Keratinocyte (primary cell): ENCODE measurements around the gene KLF16. TPM values are rescaled to one million over a fixed set of nuclear protein-coding genes. Genes with fewer than 3 reads are reported as not detected.

ENCODE experiments used
- DNase-seq: peaks from one replicate; pipeline ENCODE4 v3.0.0-alpha.2; 2011; ENCODE audit warnings: low read depth, missing footprints, low spot score
- FAIRE-seq: peaks from 2 replicates; lab custom pipeline; 2011; peaks lifted over from hg19 to GRCh38; lab: Jason Lieb, UNC
- H2AFZ ChIP-seq: 2 replicates; pipeline ENCODE4 v1.6.0; 2012; ENCODE audit warnings: low read length, control low read depth, inconsistent platforms; ENCODE audit not compliant: control insufficient read depth
- H3K27ac ChIP-seq: 2 replicates; pipeline ENCODE4 v1.5.1; 2011; ENCODE audit warnings: low read length; ENCODE audit not compliant: control insufficient read depth, insufficient read depth
- H3K27me3 ChIP-seq: 3 replicates; pipeline ENCODE4 v1.6.0; 2011; ENCODE audit warnings: low read length; ENCODE audit not compliant: control insufficient read depth, insufficient read depth; ENCODE audit errors: extremely low read depth
- H3K36me3 ChIP-seq, 2 experiments: 2 replicates in 1 of 2; 3 replicates in 1 of 2; pipeline ENCODE4 v1.5.1; 2011; ENCODE audit warnings: low read length in 2 of 2, mild to moderate bottlenecking in 1 of 2; ENCODE audit not compliant: control insufficient read depth in 2 of 2, insufficient read depth in 2 of 2; ENCODE audit errors: extremely low read depth in 1 of 2
- H3K4me1 ChIP-seq: 3 replicates; pipeline ENCODE4 v1.5.1; 2011; ENCODE audit warnings: low read length; ENCODE audit not compliant: control insufficient read depth, insufficient read depth; ENCODE audit errors: extremely low read depth
- H3K4me2 ChIP-seq: 3 replicates; pipeline ENCODE4 v1.6.0; 2011; ENCODE audit warnings: low read depth, low read length; ENCODE audit not compliant: control insufficient read depth, insufficient read depth; ENCODE audit errors: extremely low read depth
- H3K4me3 ChIP-seq, 3 experiments: fragments of 200-600 bp in 1 of 3; sonication (generic) in 1 of 3; 2 replicates in 2 of 3; 3 replicates in 1 of 3; pipeline ENCODE4 v1.5.1; 2011 to 2016; ENCODE audit warnings: low read length in 3 of 3, mild to moderate bottlenecking in 3 of 3, control low read depth in 2 of 3, inconsistent platforms in 1 of 3, low read depth in 1 of 3, mixed read lengths in 1 of 3, mixed run types in 1 of 3, moderate library complexity in 1 of 3; ENCODE audit not compliant: control insufficient read depth in 2 of 3, insufficient read depth in 2 of 3; ENCODE audit errors: extremely low read depth in 1 of 3
- H3K79me2 ChIP-seq: 2 replicates; pipeline ENCODE4 v1.6.0; 2012; ENCODE audit warnings: low read length; ENCODE audit not compliant: control insufficient read depth, insufficient read depth
- H3K9ac ChIP-seq: 3 replicates; pipeline ENCODE4 v1.6.0; 2011; ENCODE audit warnings: low read length; ENCODE audit not compliant: control insufficient read depth, insufficient read depth; ENCODE audit errors: extremely low read depth
- H3K9me1 ChIP-seq: 3 replicates; pipeline ENCODE4 v1.6.0; 2011; ENCODE audit warnings: low read length; ENCODE audit not compliant: control insufficient read depth, insufficient read depth; ENCODE audit errors: extremely low read depth
- H3K9me3 ChIP-seq: 2 replicates; pipeline ENCODE4 v1.5.1; 2012; ENCODE audit warnings: low read depth, low read length; ENCODE audit not compliant: control insufficient read depth
- H4K20me1 ChIP-seq: 3 replicates; pipeline ENCODE4 v1.6.0; 2011; ENCODE audit warnings: low read length; ENCODE audit not compliant: control insufficient read depth, insufficient read depth; ENCODE audit errors: extremely low read depth
- CTCF ChIP-seq, 3 experiments: IDR thresholded peaks in 1 of 3; conservative IDR thresholded peaks in 1 of 3; optimal IDR thresholded peaks in 1 of 3; 2 replicates in 2 of 3; 3 replicates in 1 of 3; pipeline versions ENCODE3 to v1.5.1; 2011; ENCODE audit warnings: low read length in 3 of 3, mild to moderate bottlenecking in 3 of 3, moderate library complexity in 2 of 3, control low read depth in 1 of 3, inconsistent platforms in 1 of 3; ENCODE audit not compliant: insufficient read depth in 2 of 3; ENCODE audit errors: extremely low read depth in 1 of 3
- EZH2 ChIP-seq: IDR thresholded peaks from one replicate; pipeline ENCODE4 v1.6.1; 2012; ENCODE audit warnings: inconsistent platforms, mild to moderate bottlenecking, low read length, moderate library complexity
- dilution Hi-C: fragments of 300-500 bp; cut with MboI; formaldehyde crosslinking; loops from one replicate; pipeline ENCODE4 v1.7.0; 2020; ENCODE audit warnings: low sequenced_read_pairs; ENCODE audit not compliant: extremely low pct_ligation_motif_present
- polyA plus RNA-seq, 5 experiments: library from polyadenylated mRNA; depleted of rRNA in 3 of 5; stranded (reverse) in 3 of 5; stranded (forward) in 1 of 5; unstranded in 1 of 5; fragments of >200 nt; gene quantifications; 1 replicate in 1 of 5; 2 replicates in 3 of 5; 3 replicates in 1 of 5; pipeline versions ENCODE4 v1.2.1 to v1.2.3, GENCODE V29; 2011 to 2012; ENCODE audit warnings: missing spikeins in 2 of 5, low read depth in 1 of 5, low replicate concordance in 1 of 5

Gene KLF16
- polyA plus RNA-seq, 1 donor (not counting 4 experiments of a cell fraction or from before 2014, with no cell fraction given): 4.9 TPM

- DNase-seq: no peak
- H4K20me1 ChIP-seq: no peaks in the 10 kb centered on the region
- H3K9me1 ChIP-seq: no peaks in the 10 kb centered on the region
- dilution Hi-C loops: no loop called here
- no peak overlapping the region for H3K4me3 ChIP-seq
- no peaks in the 10 kb centered on the region for H3K4me1 ChIP-seq
- H3K36me3 ChIP-seq: peaks cover 25 to 34% of the 10 kb centered on the region in 2 experiments
- FAIRE-seq: no peak
- H3K27ac ChIP-seq: no peak overlapping the region
- H2AFZ ChIP-seq: no peak overlapping the region
- H3K9me3 ChIP-seq: no peaks in the 10 kb centered on the region
- no peak overlapping the region for H3K9ac ChIP-seq
- no peak overlapping the region for H3K4me2 ChIP-seq
- H3K79me2 ChIP-seq: peaks cover 7% of the 10 kb centered on the region
- no peak for TF ChIP-seq EZH2
- H3K27me3 ChIP-seq: no peaks in the 10 kb centered on the region
Measured at GRCh38 chr19:1822210-1822609, 41.2 kb downstream of the KLF16 start.

GRCh38 chr19:1819341-1820255 is 43.8 kb downstream of the KLF16 start:
- DNase-seq: no peak
- dilution Hi-C loops: no loop called here
- peaks cover 29 to 37% of the 10 kb centered on the region in 2 experiments for H3K36me3 ChIP-seq

More at GRCh38 chr19:1819341-1820255, 43.8 kb downstream of the KLF16 start:
- no peak overlapping the region for H3K4me2 ChIP-seq
- no peaks in the 10 kb centered on the region for H3K9me1 ChIP-seq
- H3K9ac ChIP-seq: no peak overlapping the region
- H4K20me1 ChIP-seq: no peaks in the 10 kb centered on the region
- TF ChIP-seq CTCF (optimal IDR thresholded peaks at IDR 0.05 in 1 of 3, IDR thresholded peaks at IDR 0.05 in 1 of 3, conservative IDR thresholded peaks at IDR 0.05 in 1 of 3; ENCODE audit: extremely low read depth in 1 of 3, insufficient read depth in 2 of 3, low read length in 3 of 3) (no peak), EZH2 (no peak)
- no peak overlapping the region for H3K27ac ChIP-seq
- H2AFZ ChIP-seq: no peak overlapping the region
- no peaks in the 10 kb centered on the region for H3K4me1 ChIP-seq
- no peaks in the 10 kb centered on the region for H3K27me3 ChIP-seq
- H3K9me3 ChIP-seq: no peaks in the 10 kb centered on the region
- H3K79me2 ChIP-seq: peaks cover 3% of the 10 kb centered on the region
- FAIRE-seq: no peak
- H3K4me3 ChIP-seq: no peak overlapping the region
